ENCODE results near the gene HKDC1.

- TF ChIP-seq, protein P1, sequence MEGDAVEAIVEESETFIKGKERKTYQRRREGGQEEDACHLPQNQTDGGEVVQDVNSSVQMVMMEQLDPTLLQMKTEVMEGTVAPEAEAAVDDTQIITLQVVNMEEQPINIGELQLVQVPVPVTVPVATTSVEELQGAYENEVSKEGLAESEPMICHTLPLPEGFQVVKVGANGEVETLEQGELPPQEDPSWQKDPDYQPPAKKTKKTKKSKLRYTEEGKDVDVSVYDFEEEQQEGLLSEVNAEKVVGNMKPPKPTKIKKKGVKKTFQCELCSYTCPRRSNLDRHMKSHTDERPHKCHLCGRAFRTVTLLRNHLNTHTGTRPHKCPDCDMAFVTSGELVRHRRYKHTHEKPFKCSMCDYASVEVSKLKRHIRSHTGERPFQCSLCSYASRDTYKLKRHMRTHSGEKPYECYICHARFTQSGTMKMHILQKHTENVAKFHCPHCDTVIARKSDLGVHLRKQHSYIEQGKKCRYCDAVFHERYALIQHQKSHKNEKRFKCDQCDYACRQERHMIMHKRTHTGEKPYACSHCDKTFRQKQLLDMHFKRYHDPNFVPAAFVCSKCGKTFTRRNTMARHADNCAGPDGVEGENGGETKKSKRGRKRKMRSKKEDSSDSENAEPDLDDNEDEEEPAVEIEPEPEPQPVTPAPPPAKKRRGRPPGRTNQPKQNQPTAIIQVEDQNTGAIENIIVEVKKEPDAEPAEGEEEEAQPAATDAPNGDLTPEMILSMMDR (IDR thresholded peaks at IDR 0.05), result no peak
- TF ChIP-seq ZFX (IDR thresholded peaks at IDR 0.05; ENCODE audit: borderline replicate concordance), result no peak
These were observed 67.0 kb downstream of the HKDC1 start for GRCh38 chr10:69287181-69287580.
